IPS DF 4.7 (cell line): ENCODE results near the gene DRGX.

Source experiments
- DNase-seq: peaks from one replicate; pipeline ENCODE4 v3.0.0-alpha.2; 2013; ENCODE audit warnings: low spot score; ENCODE audit errors: extremely low read depth

DRGX gene

DNA sequence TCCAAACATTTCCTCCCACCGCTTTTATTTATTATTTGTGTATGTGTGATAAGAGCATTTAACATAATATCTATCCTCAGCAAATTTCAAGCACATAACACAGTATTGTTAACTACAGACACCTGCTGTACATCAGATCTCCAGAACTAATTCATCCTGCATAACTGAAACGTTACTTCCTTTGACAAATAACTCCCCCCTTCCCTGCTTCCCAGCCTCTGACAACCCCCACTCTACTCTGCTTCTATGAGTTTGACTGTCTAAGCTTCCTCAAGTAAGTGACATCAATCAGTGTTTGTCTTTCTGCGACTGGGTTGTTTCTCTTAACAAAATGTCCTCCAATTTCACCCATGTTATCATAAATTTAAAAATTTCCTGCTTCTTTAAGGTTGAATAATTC lies 74.9 kb downstream of the DRGX start:
- no peak for DNase-seq

DNA sequence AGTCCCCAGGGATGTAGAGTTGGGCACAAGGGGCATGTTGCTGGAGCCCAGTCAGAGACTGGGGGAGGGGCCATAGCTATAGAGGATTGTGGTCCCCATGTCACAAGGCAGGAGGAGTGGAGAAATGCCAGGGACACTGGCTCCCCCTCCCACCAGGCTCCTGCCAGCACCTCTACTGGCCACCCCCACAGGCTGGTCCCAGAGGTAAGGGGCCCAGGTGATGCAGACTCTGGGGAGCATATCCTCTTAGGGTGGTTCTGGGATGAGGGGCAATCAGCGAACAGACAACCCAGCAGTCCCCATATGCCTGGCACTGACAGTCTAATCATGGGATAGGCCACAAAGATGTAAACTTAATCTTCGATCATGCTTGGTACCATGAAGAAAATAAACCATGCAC lies 75.7 kb downstream of the DRGX start:
- no peak for DNase-seq

DNA sequence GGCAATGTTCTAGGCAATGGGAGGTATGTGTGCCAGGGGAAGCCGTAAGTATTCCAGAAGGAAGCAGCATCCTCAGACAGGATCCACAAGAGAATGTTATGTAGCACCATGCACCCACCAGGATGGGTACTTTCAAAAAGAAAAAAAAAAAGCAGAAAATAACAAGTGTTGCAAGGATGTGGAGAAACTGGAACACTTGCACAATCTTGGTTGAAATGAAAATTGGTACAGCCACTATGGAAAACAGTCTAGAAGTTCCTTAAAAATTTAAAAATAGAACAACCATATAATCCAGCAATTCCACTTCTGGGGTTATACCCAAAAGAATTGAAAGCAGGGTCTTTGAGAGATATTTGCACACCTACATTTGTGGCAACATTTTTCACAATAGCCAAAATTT lies 76.7 kb downstream of the DRGX start:
- DNase-seq = no peak

DNA sequence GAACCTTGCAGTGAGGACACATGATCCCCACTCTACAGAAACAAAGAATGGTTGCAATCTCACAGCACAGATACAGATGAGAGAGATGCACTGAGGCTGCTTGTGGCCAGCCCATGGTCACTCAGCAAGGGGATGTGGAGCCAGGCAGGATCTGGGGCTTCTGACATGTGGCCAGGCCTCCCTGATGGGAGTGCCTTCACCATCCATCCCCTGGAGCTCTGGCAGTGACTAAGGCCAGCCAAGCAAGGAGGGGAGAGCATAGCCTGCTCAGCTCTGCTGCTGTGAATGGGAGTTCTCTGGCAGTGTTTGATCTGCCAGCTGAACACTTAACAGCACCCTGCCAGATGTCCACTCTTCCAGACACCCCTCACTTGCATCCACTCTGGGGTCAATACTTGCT lies 77.1 kb downstream of the DRGX start:
- DNase-seq = no peak

DNA sequence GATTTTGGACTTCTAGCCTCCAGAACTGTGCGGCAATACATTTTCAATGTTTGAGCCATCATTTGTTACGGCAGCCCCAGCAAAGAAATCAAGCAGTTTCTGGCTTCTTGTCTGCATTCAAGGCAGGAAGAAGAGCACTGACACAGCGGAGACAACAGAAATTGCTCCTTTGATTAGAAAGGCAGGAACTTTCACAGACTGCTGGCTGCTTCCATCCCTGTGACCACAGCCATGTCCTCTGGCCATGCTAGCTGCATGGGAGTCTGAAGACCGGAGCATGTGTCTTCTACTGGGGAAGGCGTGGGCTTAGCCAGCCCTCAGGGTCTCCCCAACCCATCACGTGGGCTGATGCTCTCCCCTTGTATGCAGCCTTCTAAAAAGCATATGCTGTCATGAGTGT lies 77.9 kb downstream of the DRGX start:
- DNase-seq = no peak

DNA sequence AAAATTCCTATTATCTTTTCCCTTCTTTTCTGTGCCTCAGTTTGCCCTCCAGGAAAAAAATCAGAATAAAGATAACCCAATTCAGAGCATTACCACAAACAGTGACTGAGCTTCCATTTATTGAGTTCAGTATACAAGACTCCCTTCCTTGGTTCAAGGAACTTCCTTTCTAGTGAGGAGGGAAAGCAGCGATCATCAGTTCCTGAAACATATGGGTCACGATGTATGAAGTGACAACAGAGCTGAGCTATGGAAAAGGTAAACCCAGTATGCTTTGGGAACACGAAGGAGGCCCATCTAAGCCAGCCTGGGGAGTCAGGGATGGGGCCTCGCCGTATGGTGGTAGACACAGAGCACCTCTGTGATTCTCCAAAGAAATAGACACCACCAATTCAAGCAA lies 81.1 kb downstream of the DRGX start:
- no peak for DNase-seq
